GM23338 (cell line): Measurements from ENCODE around the gene KRTAP23-1. TPM values are rescaled to one million over a fixed set of nuclear protein-coding genes. Genes with fewer than 3 reads are reported as not detected.

Experiments
- ATAC-seq: fragments of 200-7000 bp; cut with Tn5 transposase; 3 replicates; pipeline ENCODE4 v1.9.1; 2020
- DNase-seq: peaks from one replicate; pipeline ENCODE4 v3.0.0-alpha.2; 2015; ENCODE audit warnings: low spot score
- H2AFZ ChIP-seq: fragments of 200-600 bp; sonication (generic); 2 replicates; pipeline ENCODE4 v1.8.0; 2016; ENCODE audit warnings: antibody characterized with exemption, mild to moderate bottlenecking, moderate library complexity
- H3F3A ChIP-seq: fragments of 200-600 bp; sonication (generic); replicated peaks from 2 replicates; pipeline ENCODE4 v1.8.0; 2017; ENCODE audit warnings: antibody characterized with exemption, mixed run types, low read depth
- H3K27ac ChIP-seq: fragments of 200-600 bp; sonication (generic); 2 replicates; pipeline ENCODE4 v1.6.1; 2016; ENCODE audit warnings: low read depth
- H3K27me3 ChIP-seq: fragments of 200-600 bp; sonication (generic); 2 replicates; pipeline ENCODE4 v1.8.0; 2016; ENCODE audit warnings: mild to moderate bottlenecking, mixed run types, moderate library complexity; ENCODE audit not compliant: insufficient read depth
- H3K36me3 ChIP-seq: fragments of 200-600 bp; sonication (generic); 2 replicates; pipeline ENCODE4 v1.8.0; 2016; ENCODE audit warnings: mild to moderate bottlenecking; ENCODE audit not compliant: insufficient read depth
- H3K4me1 ChIP-seq: fragments of 200-600 bp; sonication (generic); 2 replicates; pipeline ENCODE4 v1.8.0; 2016; ENCODE audit warnings: mild to moderate bottlenecking, moderate library complexity; ENCODE audit not compliant: insufficient read depth
- H3K4me2 ChIP-seq: fragments of 200-600 bp; sonication (generic); 2 replicates; pipeline ENCODE4 v1.7.1; 2017; ENCODE audit warnings: mixed run types
- H3K4me3 ChIP-seq: fragments of 200-600 bp; sonication (generic); 2 replicates; pipeline ENCODE4 v1.6.1; 2016; ENCODE audit warnings: mixed run types
- H3K79me2 ChIP-seq: fragments of 200-600 bp; sonication (generic); replicated peaks from 2 replicates; pipeline ENCODE4 v1.8.0; 2017; ENCODE audit warnings: mild to moderate bottlenecking; ENCODE audit not compliant: insufficient read depth
- H3K9me2 ChIP-seq: fragments of 200-600 bp; sonication (generic); 2 replicates; pipeline ENCODE4 v1.8.0; 2017; ENCODE audit not compliant: insufficient read depth
- H4K20me1 ChIP-seq: fragments of 200-600 bp; sonication (generic); replicated peaks from 2 replicates; pipeline ENCODE4 v1.8.0; 2017; ENCODE audit warnings: mild to moderate bottlenecking; ENCODE audit not compliant: insufficient read depth
- H3K27ac Mint-ChIP-seq: 2 replicates; pipeline ENCODE4 v1.8.0; 2020; ENCODE audit warnings: inconsistent platforms, mild to moderate bottlenecking, moderate library complexity, mixed read lengths
- H3K27me3 Mint-ChIP-seq: 3 replicates; pipeline ENCODE4 v1.8.0; 2022; ENCODE audit warnings: low read depth, mild to moderate bottlenecking, moderate library complexity, mixed read lengths, inconsistent platforms; ENCODE audit not compliant: insufficient read depth, poor library complexity
- H3K36me3 Mint-ChIP-seq: 3 replicates; pipeline ENCODE4 v1.8.0; 2021; ENCODE audit warnings: low read depth, mild to moderate bottlenecking, inconsistent platforms, moderate library complexity, mixed read lengths
- H3K4me1 Mint-ChIP-seq: 3 replicates; pipeline ENCODE4 v1.8.0; 2020; ENCODE audit warnings: mild to moderate bottlenecking, inconsistent platforms, mixed read lengths
- H3K4me3 Mint-ChIP-seq: 3 replicates; pipeline ENCODE4 v1.8.0; 2021; ENCODE audit warnings: moderate library complexity, mild to moderate bottlenecking, inconsistent platforms, mixed read lengths
- H3K9me3 Mint-ChIP-seq: 3 replicates; pipeline ENCODE4 v1.8.0; 2020; ENCODE audit warnings: moderate library complexity, mild to moderate bottlenecking, inconsistent platforms, mixed read lengths
- CREB1 ChIP-seq: fragments of 250-450 bp; sonication (Bioruptor Pico); IDR thresholded peaks from 2 replicates; pipeline ENCODE4 v1.5.0; 2020; ENCODE audit warnings: low read depth, mild to moderate bottlenecking, moderate library complexity
- EZH2 ChIP-seq: fragments of 200-600 bp; sonication (generic); IDR thresholded peaks from one replicate; pipeline ENCODE4 v1.8.0; 2017; ENCODE audit warnings: antibody characterized with exemption, mild to moderate bottlenecking, low read depth; ENCODE audit not compliant: unreplicated experiment
- EZH2phosphoT487 ChIP-seq: fragments of 200-600 bp; sonication (generic); IDR thresholded peaks from one replicate; pipeline ENCODE4 v1.8.1; 2018; ENCODE audit warnings: antibody characterized with exemption; ENCODE audit not compliant: unreplicated experiment
- JUNB ChIP-seq: IDR thresholded peaks from one replicate; pipeline ENCODE4 v1.6.1; 2016; ENCODE audit warnings: antibody characterized with exemption; ENCODE audit not compliant: unreplicated experiment
- NANOG ChIP-seq: IDR thresholded peaks from 2 replicates; pipeline ENCODE4 v1.6.1; 2016; ENCODE audit warnings: antibody characterized with exemption, borderline replicate concordance
- POLR2AphosphoS5 ChIP-seq: IDR thresholded peaks from 2 replicates; pipeline ENCODE4 v1.6.1; 2016; ENCODE audit warnings: antibody characterized with exemption, low read depth
- STAT1 ChIP-seq: IDR thresholded peaks from one replicate; pipeline ENCODE4 v1.6.1; 2016; ENCODE audit warnings: antibody characterized with exemption; ENCODE audit not compliant: unreplicated experiment
- ZNF114 ChIP-seq: fragments of 250-450 bp; sonication (Bioruptor Pico); IDR thresholded peaks from 2 replicates; pipeline ENCODE4 v1.5.0; 2020; ENCODE audit warnings: mild to moderate bottlenecking, moderate library complexity
- ZNF331 ChIP-seq: fragments of 250-450 bp; sonication (Bioruptor Pico); IDR thresholded peaks from 2 replicates; pipeline ENCODE4 v1.5.0; 2020; ENCODE audit warnings: low read depth, mild to moderate bottlenecking, moderate library complexity
- ZNF462 ChIP-seq: fragments of 250-450 bp; sonication (Bioruptor Pico); IDR thresholded peaks from 2 replicates; pipeline ENCODE4 v1.5.0; 2020; ENCODE audit warnings: mild to moderate bottlenecking, moderate library complexity
- polyA plus RNA-seq: library from polyadenylated mRNA; unstranded; fragments of >200 nt; fragmentation: Nextera tagmentation; extraction: Ambion mirVana; gene quantifications from 2 replicates; pipeline ENCODE4 v1.2.1, GENCODE V29; 2016
- total RNA-seq: library from RNA; depleted of rRNA; stranded (reverse); fragments of >200 nt; shearing (Covaris generic); gene quantifications from 2 replicates; pipeline ENCODE4 v1.2.3, GENCODE V29; 2014
- TF ChIP-seq, protein P1 (sequence below): IDR thresholded peaks from one replicate; pipeline ENCODE4 v1.6.1; 2018; ENCODE audit warnings: antibody characterized with exemption; ENCODE audit not compliant: unreplicated experiment
- TF ChIP-seq, protein P2 (sequence below): IDR thresholded peaks from 2 replicates; pipeline ENCODE4 v1.6.1; 2016; ENCODE audit warnings: antibody characterized with exemption
- TF ChIP-seq, protein P3 (sequence below), 2 experiments: fragments of 200-600 bp in 1 of 2; sonication (generic) in 1 of 2; conservative IDR thresholded peaks; 2 replicates each; pipeline versions ENCODE4 v1.5.1 to v1.6.1; 2016 to 2017; ENCODE audit warnings: antibody characterized with exemption in 2 of 2, low read depth in 2 of 2, mild to moderate bottlenecking in 2 of 2, moderate library complexity in 1 of 2

Gene KRTAP23-1
- total and polyA plus RNA-seq, 2 experiments from 2014 or later = not detected

DNA sequence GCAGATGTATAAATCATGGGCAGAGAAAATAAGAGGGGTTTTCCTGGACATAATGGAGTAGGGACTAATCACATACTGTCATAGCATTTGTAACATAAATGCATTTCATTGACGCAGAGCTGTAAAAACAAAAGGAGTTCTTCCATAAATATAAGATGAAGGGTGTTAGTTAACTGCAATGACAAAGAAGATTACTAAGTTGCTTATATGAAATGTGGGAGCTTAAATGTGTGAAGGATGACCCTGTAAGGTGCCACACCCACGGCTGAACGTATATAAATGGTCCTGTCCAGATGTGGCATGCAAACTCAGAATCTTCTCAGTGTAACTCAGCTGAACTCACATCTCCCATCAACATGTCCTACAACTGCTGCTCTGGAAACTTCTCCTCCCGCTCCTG is 47.3 kb upstream of the KRTAP23-1 start, which contains the start of gene KRTAP13-1:
Gene KRTAP13-1 (plus strand): TSS at position 301 of the 400 bp plus-strand sequence. CDS start 56 bp downstream, at position 357.
- H3K27me3 Mint-ChIP-seq = peaks cover 2% of the 10 kb centered on the region
- H3K27ac Mint-ChIP-seq = peak within 1 kb of the TSS; percentile 46; the same call in 1 of the 2 replicates
- H3F3A ChIP-seq = no peaks in the 10 kb centered on the region

More for the DNA sequence above, 47.3 kb upstream of the KRTAP23-1 start, which contains the start of gene KRTAP13-1:
- H2AFZ ChIP-seq = no peak within 1 kb of the TSS
- H3K79me2 ChIP-seq = no peaks in the 10 kb centered on the region
- Mint-ChIP-seq H3K36me3 (no peaks in the 10 kb centered on the region), H3K9me3 (peaks cover 4% of the 10 kb centered on the region; the same call in 2 of the 3 replicates), H3K4me1 (no peaks in the 10 kb centered on the region), H3K4me3 (no peak within 1 kb of the TSS)
- DNase-seq (no peak), ATAC-seq (no peak)
- H3K4me2 ChIP-seq = no peak within 1 kb of the TSS
- TF ChIP-seq STAT1 (no peak), CREB1 (CRISPR knock-in tag) (no peak), ZNF114 (CRISPR knock-in tag) (no peak), JUNB (no peak), EZH2phosphoT487 (no peak), POLR2AphosphoS5 (no peak), NANOG (no peak), EZH2 (no peak), ZNF462 (CRISPR knock-in tag) (no peak), ZNF331 (CRISPR knock-in tag) (no peak)
- TF ChIP-seq, protein P1, sequence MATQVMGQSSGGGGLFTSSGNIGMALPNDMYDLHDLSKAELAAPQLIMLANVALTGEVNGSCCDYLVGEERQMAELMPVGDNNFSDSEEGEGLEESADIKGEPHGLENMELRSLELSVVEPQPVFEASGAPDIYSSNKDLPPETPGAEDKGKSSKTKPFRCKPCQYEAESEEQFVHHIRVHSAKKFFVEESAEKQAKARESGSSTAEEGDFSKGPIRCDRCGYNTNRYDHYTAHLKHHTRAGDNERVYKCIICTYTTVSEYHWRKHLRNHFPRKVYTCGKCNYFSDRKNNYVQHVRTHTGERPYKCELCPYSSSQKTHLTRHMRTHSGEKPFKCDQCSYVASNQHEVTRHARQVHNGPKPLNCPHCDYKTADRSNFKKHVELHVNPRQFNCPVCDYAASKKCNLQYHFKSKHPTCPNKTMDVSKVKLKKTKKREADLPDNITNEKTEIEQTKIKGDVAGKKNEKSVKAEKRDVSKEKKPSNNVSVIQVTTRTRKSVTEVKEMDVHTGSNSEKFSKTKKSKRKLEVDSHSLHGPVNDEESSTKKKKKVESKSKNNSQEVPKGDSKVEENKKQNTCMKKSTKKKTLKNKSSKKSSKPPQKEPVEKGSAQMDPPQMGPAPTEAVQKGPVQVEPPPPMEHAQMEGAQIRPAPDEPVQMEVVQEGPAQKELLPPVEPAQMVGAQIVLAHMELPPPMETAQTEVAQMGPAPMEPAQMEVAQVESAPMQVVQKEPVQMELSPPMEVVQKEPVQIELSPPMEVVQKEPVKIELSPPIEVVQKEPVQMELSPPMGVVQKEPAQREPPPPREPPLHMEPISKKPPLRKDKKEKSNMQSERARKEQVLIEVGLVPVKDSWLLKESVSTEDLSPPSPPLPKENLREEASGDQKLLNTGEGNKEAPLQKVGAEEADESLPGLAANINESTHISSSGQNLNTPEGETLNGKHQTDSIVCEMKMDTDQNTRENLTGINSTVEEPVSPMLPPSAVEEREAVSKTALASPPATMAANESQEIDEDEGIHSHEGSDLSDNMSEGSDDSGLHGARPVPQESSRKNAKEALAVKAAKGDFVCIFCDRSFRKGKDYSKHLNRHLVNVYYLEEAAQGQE = no peak
- TF ChIP-seq, protein P2, sequence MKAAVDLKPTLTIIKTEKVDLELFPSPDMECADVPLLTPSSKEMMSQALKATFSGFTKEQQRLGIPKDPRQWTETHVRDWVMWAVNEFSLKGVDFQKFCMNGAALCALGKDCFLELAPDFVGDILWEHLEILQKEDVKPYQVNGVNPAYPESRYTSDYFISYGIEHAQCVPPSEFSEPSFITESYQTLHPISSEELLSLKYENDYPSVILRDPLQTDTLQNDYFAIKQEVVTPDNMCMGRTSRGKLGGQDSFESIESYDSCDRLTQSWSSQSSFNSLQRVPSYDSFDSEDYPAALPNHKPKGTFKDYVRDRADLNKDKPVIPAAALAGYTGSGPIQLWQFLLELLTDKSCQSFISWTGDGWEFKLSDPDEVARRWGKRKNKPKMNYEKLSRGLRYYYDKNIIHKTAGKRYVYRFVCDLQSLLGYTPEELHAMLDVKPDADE = no peak
- TF ChIP-seq, protein P3, sequence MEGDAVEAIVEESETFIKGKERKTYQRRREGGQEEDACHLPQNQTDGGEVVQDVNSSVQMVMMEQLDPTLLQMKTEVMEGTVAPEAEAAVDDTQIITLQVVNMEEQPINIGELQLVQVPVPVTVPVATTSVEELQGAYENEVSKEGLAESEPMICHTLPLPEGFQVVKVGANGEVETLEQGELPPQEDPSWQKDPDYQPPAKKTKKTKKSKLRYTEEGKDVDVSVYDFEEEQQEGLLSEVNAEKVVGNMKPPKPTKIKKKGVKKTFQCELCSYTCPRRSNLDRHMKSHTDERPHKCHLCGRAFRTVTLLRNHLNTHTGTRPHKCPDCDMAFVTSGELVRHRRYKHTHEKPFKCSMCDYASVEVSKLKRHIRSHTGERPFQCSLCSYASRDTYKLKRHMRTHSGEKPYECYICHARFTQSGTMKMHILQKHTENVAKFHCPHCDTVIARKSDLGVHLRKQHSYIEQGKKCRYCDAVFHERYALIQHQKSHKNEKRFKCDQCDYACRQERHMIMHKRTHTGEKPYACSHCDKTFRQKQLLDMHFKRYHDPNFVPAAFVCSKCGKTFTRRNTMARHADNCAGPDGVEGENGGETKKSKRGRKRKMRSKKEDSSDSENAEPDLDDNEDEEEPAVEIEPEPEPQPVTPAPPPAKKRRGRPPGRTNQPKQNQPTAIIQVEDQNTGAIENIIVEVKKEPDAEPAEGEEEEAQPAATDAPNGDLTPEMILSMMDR (conservative IDR thresholded peaks at IDR 0.05; ENCODE audit: low read depth in 2 of 2) = no peak
- no peaks in the 10 kb centered on the region for H3K9me2 ChIP-seq
- no peak within 1 kb of the TSS for H3K27ac ChIP-seq
- H4K20me1 ChIP-seq = no peaks in the 10 kb centered on the region
- H3K4me1 ChIP-seq = no peaks in the 10 kb centered on the region
- no peak within 1 kb of the TSS for H3K4me3 ChIP-seq
- no peaks in the 10 kb centered on the region for H3K36me3 ChIP-seq
- no peaks in the 10 kb centered on the region for H3K27me3 ChIP-seq
